ENCODE measurements around the gene CST6.

DNA sequence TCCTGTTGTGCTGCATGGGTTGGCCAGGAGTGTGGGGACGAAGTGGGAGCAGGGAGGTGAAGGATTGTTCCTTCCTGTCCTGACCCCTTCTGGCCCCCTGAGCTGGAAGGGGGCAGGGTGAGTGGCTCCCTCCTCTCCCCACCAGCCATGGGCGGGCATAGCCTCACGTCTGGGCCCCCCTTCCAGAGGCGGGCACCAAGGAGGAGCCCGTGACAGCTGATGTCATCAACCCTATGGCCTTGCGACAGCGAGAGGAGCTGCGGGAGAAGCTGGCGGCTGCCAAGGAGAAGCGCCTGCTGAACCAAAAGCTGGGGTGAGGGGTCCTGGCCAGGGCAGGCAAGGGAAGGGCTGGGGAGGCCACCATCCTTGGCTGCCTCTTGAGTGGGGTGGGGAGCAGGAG, 46.9 kb upstream of the CST6 start:
- TF ChIP-seq, protein P1, sequence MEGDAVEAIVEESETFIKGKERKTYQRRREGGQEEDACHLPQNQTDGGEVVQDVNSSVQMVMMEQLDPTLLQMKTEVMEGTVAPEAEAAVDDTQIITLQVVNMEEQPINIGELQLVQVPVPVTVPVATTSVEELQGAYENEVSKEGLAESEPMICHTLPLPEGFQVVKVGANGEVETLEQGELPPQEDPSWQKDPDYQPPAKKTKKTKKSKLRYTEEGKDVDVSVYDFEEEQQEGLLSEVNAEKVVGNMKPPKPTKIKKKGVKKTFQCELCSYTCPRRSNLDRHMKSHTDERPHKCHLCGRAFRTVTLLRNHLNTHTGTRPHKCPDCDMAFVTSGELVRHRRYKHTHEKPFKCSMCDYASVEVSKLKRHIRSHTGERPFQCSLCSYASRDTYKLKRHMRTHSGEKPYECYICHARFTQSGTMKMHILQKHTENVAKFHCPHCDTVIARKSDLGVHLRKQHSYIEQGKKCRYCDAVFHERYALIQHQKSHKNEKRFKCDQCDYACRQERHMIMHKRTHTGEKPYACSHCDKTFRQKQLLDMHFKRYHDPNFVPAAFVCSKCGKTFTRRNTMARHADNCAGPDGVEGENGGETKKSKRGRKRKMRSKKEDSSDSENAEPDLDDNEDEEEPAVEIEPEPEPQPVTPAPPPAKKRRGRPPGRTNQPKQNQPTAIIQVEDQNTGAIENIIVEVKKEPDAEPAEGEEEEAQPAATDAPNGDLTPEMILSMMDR (conservative IDR thresholded peaks at IDR 0.05; ENCODE audit: low read length), result no peak
- TF ChIP-seq EZH2phosphoT487 (IDR thresholded peaks at IDR 0.05; ENCODE audit: borderline replicate concordance), result no peak
